Osteocyte (in vitro differentiated cells): ENCODE data around the gene ZSWIM3. TPM values are rescaled to one million over a fixed set of nuclear protein-coding genes. Genes with fewer than 3 reads are reported as not detected.
"Not testable (repeated sequence)": the region's sequence is repeated elsewhere in the genome, so short reads cannot be mapped to it uniquely, and the experiment has no call there.

Experiments
- DNase-seq: peaks from one replicate; pipeline ENCODE4 v3.0.0; 2021; ENCODE audit warnings: mixed read lengths; ENCODE audit not compliant: unreplicated experiment; ENCODE audit errors: extremely low spot score
- H3K27ac Mint-ChIP-seq: one replicate; pipeline ENCODE4 v1.8.0; 2021; ENCODE audit warnings: mild to moderate bottlenecking, mixed read lengths; ENCODE audit not compliant: unreplicated experiment
- H3K27me3 Mint-ChIP-seq: one replicate; pipeline ENCODE4 v1.8.0; 2021; ENCODE audit warnings: mixed read lengths; ENCODE audit not compliant: unreplicated experiment
- H3K36me3 Mint-ChIP-seq: one replicate; pipeline ENCODE4 v1.8.0; 2021; ENCODE audit warnings: mixed read lengths; ENCODE audit not compliant: unreplicated experiment
- H3K4me1 Mint-ChIP-seq: one replicate; pipeline ENCODE4 v1.8.0; 2021; ENCODE audit warnings: mixed read lengths; ENCODE audit not compliant: unreplicated experiment
- H3K4me3 Mint-ChIP-seq: one replicate; pipeline ENCODE4 v1.8.0; 2021; ENCODE audit warnings: mild to moderate bottlenecking, moderate library complexity, mixed read lengths; ENCODE audit not compliant: unreplicated experiment
- H3K9me3 Mint-ChIP-seq: one replicate; pipeline ENCODE4 v1.8.0; 2021; ENCODE audit warnings: mixed read lengths; ENCODE audit not compliant: unreplicated experiment
- CTCF ChIP-seq: fragments of 200-600 bp; sonication (generic); IDR thresholded peaks from 2 replicates; pipeline ENCODE4 v1.5.0; 2021; ENCODE audit warnings: antibody characterized with exemption, mild to moderate bottlenecking, moderate library complexity
- total RNA-seq: library from RNA; stranded (reverse); gene quantifications from 2 replicates; pipeline ENCODE4 v1.2.1, GENCODE V29; 2021

Gene ZSWIM3
- total RNA-seq, 1 donor from 2014 or later: 3.9 TPM

DNA sequence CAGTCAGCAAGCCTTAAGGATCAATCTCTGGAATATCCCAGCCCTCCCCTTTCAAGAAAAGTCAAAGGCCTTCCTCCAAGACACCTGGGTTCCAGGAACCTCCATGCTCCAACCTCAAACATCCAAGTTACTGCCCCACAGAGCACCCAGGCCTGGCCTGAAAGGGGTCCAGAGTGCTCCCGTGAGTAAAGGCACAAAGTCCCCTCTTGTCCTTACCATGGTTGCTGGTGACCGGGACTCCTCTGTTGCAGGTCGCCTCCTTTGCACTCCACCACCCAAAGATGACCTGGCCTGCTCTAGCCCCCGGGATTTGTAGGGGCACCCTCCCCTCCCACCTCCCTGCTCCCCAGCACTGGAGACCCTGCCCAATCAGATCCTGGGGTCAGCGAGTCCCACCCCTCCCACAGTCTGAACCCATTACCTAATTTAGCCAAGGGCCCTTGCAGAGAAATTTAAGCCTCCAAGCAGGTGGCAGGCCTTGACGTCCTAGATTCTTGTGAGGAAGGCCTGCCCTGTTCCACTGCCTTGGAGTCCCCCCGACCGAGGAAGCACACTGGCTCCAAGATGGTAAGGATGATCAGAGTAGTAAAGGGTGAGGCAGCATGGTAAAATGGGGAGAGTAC lies 30.3 kb upstream of the ZSWIM3 start, which contains the start of gene TNNC2:
TNNC2 (minus strand) TSS at position 283 of the 623 bp plus-strand sequence; CDS start at position 219, 64 bp downstream.
- H3K4me3 Mint-ChIP-seq: no peak within 1 kb of the TSS
- no peaks in the 10 kb centered on the region for H3K36me3 Mint-ChIP-seq
- no peak for TF ChIP-seq CTCF
- no peaks in the 10 kb centered on the region for H3K9me3 Mint-ChIP-seq
- peak within 1 kb of the TSS; percentile 75 for H3K27ac Mint-ChIP-seq
- DNase-seq: no peak
- no peaks in the 10 kb centered on the region for H3K27me3 Mint-ChIP-seq
- peaks cover 40% of the 10 kb centered on the region for H3K4me1 Mint-ChIP-seq

DNA sequence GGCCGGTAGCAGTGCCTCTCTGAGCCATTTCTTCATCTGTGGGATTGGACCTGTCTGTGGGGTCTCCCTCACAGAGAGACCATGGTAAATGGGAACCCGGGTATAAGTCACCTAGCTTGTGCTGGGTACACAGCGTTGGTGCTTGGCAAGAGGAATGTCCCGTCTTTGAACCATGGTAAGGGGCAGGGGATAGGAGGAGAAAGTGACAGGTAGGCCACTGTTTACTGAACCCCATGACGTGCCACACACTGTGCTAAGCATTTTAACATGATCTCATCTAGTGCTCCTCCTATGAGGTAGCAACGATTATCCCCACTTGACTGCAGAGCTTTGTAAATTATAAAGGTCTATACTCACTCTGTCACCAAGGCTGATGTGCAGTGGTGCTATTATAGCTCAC lies 29.7 kb upstream of the ZSWIM3 start:
- no peaks in the 10 kb centered on the region for H3K36me3 Mint-ChIP-seq
- H3K9me3 Mint-ChIP-seq: no peaks in the 10 kb centered on the region
- peaks cover 38% of the 10 kb centered on the region for H3K4me1 Mint-ChIP-seq
- DNase-seq: no peak
- no peak for TF ChIP-seq CTCF
- no peaks in the 10 kb centered on the region for H3K27me3 Mint-ChIP-seq
- H3K4me3 Mint-ChIP-seq: no peak overlapping the region
- no peak overlapping the region for H3K27ac Mint-ChIP-seq

DNA sequence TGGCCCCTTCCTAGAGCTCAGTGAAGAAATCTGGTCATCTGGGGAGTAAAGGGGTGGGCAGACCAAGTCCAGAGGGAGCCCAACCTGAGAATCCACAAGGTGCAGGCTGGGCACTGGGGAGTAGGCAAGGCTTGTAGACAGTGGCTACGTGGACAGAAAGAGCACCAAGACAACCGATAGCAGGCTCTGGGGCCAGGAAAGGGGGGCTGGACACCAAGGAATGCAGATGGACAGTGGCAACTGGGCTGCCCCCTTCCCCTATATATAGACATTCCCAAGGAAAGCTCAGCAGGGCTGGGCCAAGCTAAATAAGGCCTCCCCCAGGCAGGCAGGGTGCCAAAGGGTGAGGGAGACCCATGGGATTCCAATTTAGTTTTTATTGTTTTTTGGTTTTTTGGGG lies 28.8 kb upstream of the ZSWIM3 start:
- Mint-ChIP-seq H3K4me1 (peaks cover 46% of the 10 kb centered on the region), H3K27me3 (no peaks in the 10 kb centered on the region), H3K27ac (peak overlapping the region; percentile 75), H3K4me3 (no peak overlapping the region), H3K36me3 (no peaks in the 10 kb centered on the region), H3K9me3 (no peaks in the 10 kb centered on the region)
- no peak for TF ChIP-seq CTCF
- no peak for DNase-seq

DNA sequence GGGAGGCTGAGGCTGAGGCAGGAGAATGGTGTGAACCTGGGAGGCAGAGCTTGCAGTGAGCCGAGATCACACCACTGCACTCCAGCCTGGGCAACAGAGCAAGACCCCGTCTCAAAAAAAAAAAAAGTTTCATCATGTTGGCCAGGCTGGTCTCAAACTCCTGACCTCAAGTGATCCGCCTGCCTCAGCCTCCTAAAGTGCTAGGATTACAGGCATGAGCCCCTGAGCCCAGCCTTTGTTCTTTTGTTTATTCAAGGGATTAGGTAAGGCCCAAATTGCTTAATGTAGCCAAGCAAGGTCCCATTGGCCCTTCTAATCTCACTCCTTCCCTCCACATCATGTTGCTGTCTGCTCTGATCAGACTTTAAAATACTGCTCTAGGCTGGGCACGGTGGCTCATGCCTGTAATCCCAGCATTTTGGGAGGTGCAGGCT lies 27.7 kb upstream of the ZSWIM3 start:
- H3K27me3 Mint-ChIP-seq, H3K27ac Mint-ChIP-seq, H3K4me3 Mint-ChIP-seq, H3K9me3 Mint-ChIP-seq, DNase-seq, H3K36me3 Mint-ChIP-seq: not testable (repeated sequence)
- peaks cover 45% of the 10 kb centered on the region for H3K4me1 Mint-ChIP-seq

- H3K9me3 Mint-ChIP-seq: no peaks in the 10 kb centered on the region
- peak overlapping the region; percentile 85 for H3K4me3 Mint-ChIP-seq
- H3K4me1 Mint-ChIP-seq: peaks cover 51% of the 10 kb centered on the region
- no peak for DNase-seq
- TF ChIP-seq CTCF: no peak
- H3K27me3 Mint-ChIP-seq: no peaks in the 10 kb centered on the region
- H3K36me3 Mint-ChIP-seq: peaks cover 2% of the 10 kb centered on the region
- peak overlapping the region; percentile 95 for H3K27ac Mint-ChIP-seq
Observed at GRCh38 chr20:45832619-45833018, 24.8 kb upstream of the ZSWIM3 start.
